Nephron (organoid): Measurements from ENCODE around the gene DNAAF5.

Experiments
- H3K27ac Mint-ChIP-seq, 3 experiments: 2 replicates each; pipeline ENCODE4 v1.8.0; 2020; ENCODE audit warnings: mixed read lengths in 3 of 3, mild to moderate bottlenecking in 2 of 3, moderate library complexity in 1 of 3
- H3K27me3 Mint-ChIP-seq: 2 replicates; pipeline ENCODE4 v1.8.0; 2021; ENCODE audit warnings: low read depth, mild to moderate bottlenecking, moderate library complexity, mixed read lengths
- H3K36me3 Mint-ChIP-seq: 2 replicates; pipeline ENCODE4 v1.8.0; 2020; ENCODE audit warnings: low read depth, mixed read lengths
- H3K4me1 Mint-ChIP-seq: 2 replicates; pipeline ENCODE4 v1.8.0; 2020; ENCODE audit warnings: mixed read lengths
- H3K4me3 Mint-ChIP-seq, 3 experiments: 2 replicates each; pipeline ENCODE4 v1.8.0; 2020; ENCODE audit warnings: mild to moderate bottlenecking in 3 of 3, mixed read lengths in 3 of 3, moderate library complexity in 2 of 3
- H3K9me3 Mint-ChIP-seq: 2 replicates; pipeline ENCODE4 v1.8.0; 2020; ENCODE audit warnings: mixed read lengths
- CTCF ChIP-seq, 3 experiments: fragments of 200-600 bp; sonication (generic); IDR thresholded peaks; one replicate each; pipeline ENCODE4 v1.5.0; 2021; ENCODE audit warnings: antibody characterized with exemption in 3 of 3; ENCODE audit not compliant: unreplicated experiment in 3 of 3

DNAAF5 gene

GRCh38 chr7:760006-760405 lies 33.5 kb downstream of the DNAAF5 start:
- Mint-ChIP-seq H3K4me3 (no peak overlapping the region), H3K36me3 (peaks cover 60% of the 10 kb centered on the region), H3K4me1 (peaks cover 10% of the 10 kb centered on the region), H3K27me3 (no peaks in the 10 kb centered on the region), H3K9me3 (no peaks in the 10 kb centered on the region), H3K27ac (peak overlapping the region; percentile 9 to 73 (median 64))
- no peak for TF ChIP-seq CTCF (IDR thresholded peaks at IDR 0.05; ENCODE audit: unreplicated experiment in 3 of 3)

- Mint-ChIP-seq H3K4me3 (no peak overlapping the region), H3K4me1 (peaks cover 10% of the 10 kb centered on the region), H3K27ac (no peak overlapping the region), H3K36me3 (peaks cover 61% of the 10 kb centered on the region), H3K9me3 (no peaks in the 10 kb centered on the region), H3K27me3 (no peaks in the 10 kb centered on the region)
- TF ChIP-seq CTCF (IDR thresholded peaks at IDR 0.05; ENCODE audit: unreplicated experiment in 3 of 3) = no peak
Observed at GRCh38 chr7:761101-761500, 34.6 kb downstream of the DNAAF5 start.

GRCh38 chr7:761631-762030 lies 35.1 kb downstream of the DNAAF5 start:
- no peak overlapping the region for H3K27ac Mint-ChIP-seq
- no peaks in the 10 kb centered on the region for H3K27me3 Mint-ChIP-seq
- no peak for TF ChIP-seq CTCF (IDR thresholded peaks at IDR 0.05; ENCODE audit: unreplicated experiment in 3 of 3)
- peaks cover 10% of the 10 kb centered on the region for H3K4me1 Mint-ChIP-seq
- H3K36me3 Mint-ChIP-seq = peaks cover 64% of the 10 kb centered on the region
- H3K4me3 Mint-ChIP-seq = no peak overlapping the region
- H3K9me3 Mint-ChIP-seq = no peaks in the 10 kb centered on the region

- Mint-ChIP-seq H3K27ac (peak overlapping the region in 1 of 3 experiments; percentile 77), H3K9me3 (no peaks in the 10 kb centered on the region), H3K4me3 (peak overlapping the region in 1 of 3 experiments; percentile 28), H3K27me3 (peaks cover 3% of the 10 kb centered on the region), H3K36me3 (peaks cover 68% of the 10 kb centered on the region), H3K4me1 (peaks cover 16% of the 10 kb centered on the region)
- TF ChIP-seq CTCF (IDR thresholded peaks at IDR 0.05; ENCODE audit: unreplicated experiment in 3 of 3) = no peak
Observed at GRCh38 chr7:762885-763284, 36.4 kb downstream of the DNAAF5 start.

GRCh38 chr7:763762-764161 lies 37.3 kb downstream of the DNAAF5 start:
- H3K4me1 Mint-ChIP-seq = peaks cover 20% of the 10 kb centered on the region
- no peaks in the 10 kb centered on the region for H3K9me3 Mint-ChIP-seq
- TF ChIP-seq CTCF (IDR thresholded peaks at IDR 0.05; ENCODE audit: unreplicated experiment in 3 of 3) = no peak
- H3K27ac Mint-ChIP-seq = no peak overlapping the region
- H3K27me3 Mint-ChIP-seq = peaks cover 3% of the 10 kb centered on the region
- no peak overlapping the region for H3K4me3 Mint-ChIP-seq
- H3K36me3 Mint-ChIP-seq = peaks cover 66% of the 10 kb centered on the region

GRCh38 chr7:765383-765782 lies 38.9 kb downstream of the DNAAF5 start:
- Mint-ChIP-seq H3K4me3 (no peak overlapping the region), H3K9me3 (no peaks in the 10 kb centered on the region), H3K4me1 (peaks cover 21% of the 10 kb centered on the region)

More at GRCh38 chr7:765383-765782, 38.9 kb downstream of the DNAAF5 start:
- Mint-ChIP-seq H3K27me3 (peaks cover 3% of the 10 kb centered on the region), H3K36me3 (peaks cover 51% of the 10 kb centered on the region), H3K27ac (no peak overlapping the region)
- TF ChIP-seq CTCF (IDR thresholded peaks at IDR 0.05; ENCODE audit: unreplicated experiment in 3 of 3) = no peak
